Brain microvascular endothelial cell (primary cell): ENCODE measurements around the gene SHROOM3.
A peak's percentile ranks its signal among the peaks of the same experiment; 100 is the strongest.

Experiments
- DNase-seq: peaks from one replicate; pipeline ENCODE4 v3.0.0-alpha.2; 2020
- H3K27ac ChIP-seq: fragments of 250-450 bp; sonication (Bioruptor Pico); 2 replicates; pipeline ENCODE4 v1.5.1; 2020; ENCODE audit warnings: mild to moderate bottlenecking, moderate library complexity
- H3K27me3 ChIP-seq: fragments of 250-450 bp; sonication (Bioruptor Pico); replicated peaks from 2 replicates; pipeline ENCODE4 v1.5.1; 2020; ENCODE audit warnings: mild to moderate bottlenecking
- H3K36me3 ChIP-seq: fragments of 250-450 bp; sonication (Bioruptor Pico); replicated peaks from 2 replicates; pipeline ENCODE4 v1.5.1; 2020; ENCODE audit warnings: mild to moderate bottlenecking
- H3K4me3 ChIP-seq: 2 replicates; pipeline ENCODE4 v1.5.1; 2011; ENCODE audit warnings: low read depth, mild to moderate bottlenecking, control low read depth, low read length, moderate library complexity
- CTCF ChIP-seq: IDR thresholded peaks from 2 replicates; pipeline ENCODE4 v1.5.1; 2011; ENCODE audit warnings: low read depth, mild to moderate bottlenecking, moderate library complexity, low read length, control low read depth, inconsistent platforms; ENCODE audit errors: missing control alignments
- in situ Hi-C: cut with HindIII; loops from 2 replicates; pipeline ENCODE4 v1.10.0; 2017; ENCODE audit warnings: low sequenced_read_pairs, low pct_ligation_motif_present

The SHROOM3 gene

DNA sequence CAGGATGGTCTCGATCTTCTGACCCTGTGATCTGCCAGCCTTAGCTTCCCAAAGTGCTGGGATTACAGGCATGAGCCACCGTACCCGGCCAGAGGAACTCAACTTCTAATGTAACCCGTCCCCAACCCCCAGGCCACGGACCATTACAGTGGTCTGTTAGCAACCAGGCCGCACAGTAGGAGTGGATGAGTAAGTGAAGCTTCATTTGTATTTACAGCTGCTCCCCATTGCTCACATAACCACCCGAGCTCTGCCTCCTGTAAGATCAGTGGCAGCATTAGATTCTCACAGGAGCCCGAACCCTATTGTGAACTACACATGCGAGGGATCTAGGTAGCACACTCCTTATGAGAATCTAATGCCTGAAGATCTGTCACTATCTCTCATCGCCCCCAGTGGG lies 119.6 kb downstream of the SHROOM3 start:
- no peak overlapping the region for H3K4me3 ChIP-seq
- in situ Hi-C loops = no loop called here
- no peaks in the 10 kb centered on the region for H3K36me3 ChIP-seq
- TF ChIP-seq CTCF = no peak
- H3K27ac ChIP-seq = no peak overlapping the region
- DNase-seq = no peak
- no peaks in the 10 kb centered on the region for H3K27me3 ChIP-seq

- no peak for TF ChIP-seq CTCF
- Histone ChIP-seq H3K27me3 (no peaks in the 10 kb centered on the region), H3K36me3 (no peaks in the 10 kb centered on the region), H3K4me3 (no peak overlapping the region), H3K27ac (no peak overlapping the region)
- no peak for DNase-seq
- in situ Hi-C loops = no loop called here
Observed at GRCh38 chr4:76556452-76556851, 121.4 kb downstream of the SHROOM3 start.

DNA sequence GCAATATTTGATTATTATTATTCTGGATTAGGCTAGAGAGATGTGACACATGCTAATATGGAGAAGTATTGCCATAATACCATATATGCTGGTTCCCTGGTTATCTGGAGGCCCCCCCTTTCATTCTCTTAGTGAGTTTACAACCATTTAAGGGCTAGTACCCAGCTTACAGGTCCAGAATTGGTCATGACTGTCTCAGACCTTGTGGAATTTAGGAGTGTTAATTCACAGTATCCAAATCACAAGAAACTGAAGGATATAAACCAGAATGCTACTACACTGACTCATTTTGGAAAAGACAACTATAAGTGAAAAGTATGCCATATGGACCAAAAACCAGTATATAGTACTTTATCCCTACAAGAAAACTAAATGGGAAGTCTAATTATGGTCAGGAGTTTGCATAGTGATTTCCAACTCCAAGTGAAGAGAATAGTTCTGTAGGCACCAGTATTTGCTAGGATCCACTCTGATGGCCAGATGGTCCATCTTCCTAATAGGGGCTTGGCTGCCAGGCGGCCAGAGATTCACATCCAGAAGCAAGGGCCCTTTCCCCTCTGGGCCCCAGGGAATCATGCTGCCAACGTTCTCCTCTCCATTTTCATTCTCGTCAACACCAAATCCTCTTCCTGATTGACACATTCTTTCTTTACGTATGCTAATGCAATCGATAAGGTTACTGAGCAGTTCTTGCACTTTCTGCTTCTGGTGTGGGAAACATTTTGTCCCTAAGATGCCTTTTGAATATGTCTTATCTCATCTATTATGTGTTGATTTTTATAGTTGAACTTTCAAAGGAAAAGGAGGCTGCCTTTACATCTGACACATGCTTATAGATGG lies 123.6 kb downstream of the SHROOM3 start:
- H3K4me3 ChIP-seq = no peak overlapping the region
- in situ Hi-C loops = no loop called here
- DNase-seq = no peak
- no peak overlapping the region for H3K27ac ChIP-seq
- no peaks in the 10 kb centered on the region for H3K27me3 ChIP-seq
- TF ChIP-seq CTCF = no peak
- H3K36me3 ChIP-seq = no peaks in the 10 kb centered on the region

- no peak for TF ChIP-seq CTCF
- in situ Hi-C loops = no loop called here
- Histone ChIP-seq H3K36me3 (no peaks in the 10 kb centered on the region), H3K4me3 (no peak overlapping the region), H3K27me3 (no peaks in the 10 kb centered on the region), H3K27ac (no peak overlapping the region)
- DNase-seq = no peak
Observed at GRCh38 chr4:76559236-76560071, 124.4 kb downstream of the SHROOM3 start.

DNA sequence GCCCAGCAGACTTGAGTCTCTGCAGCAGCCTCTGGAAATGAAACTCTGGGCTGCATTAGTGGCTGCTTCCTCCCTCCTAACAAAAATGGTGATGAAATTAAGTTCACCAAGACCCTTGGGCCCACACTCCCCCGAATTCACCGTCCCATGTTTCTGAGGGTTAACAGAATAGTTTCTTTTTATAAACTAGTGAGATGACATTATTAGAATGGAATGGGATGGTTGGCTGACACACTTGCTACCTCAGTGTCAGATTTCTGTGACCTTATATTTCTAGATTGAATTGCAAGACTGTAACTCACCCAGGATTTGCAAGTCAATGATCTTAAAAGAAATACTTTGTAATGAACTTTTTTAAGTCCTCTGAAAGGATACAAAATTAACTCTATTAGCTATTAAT lies 127.1 kb downstream of the SHROOM3 start:
- H3K27me3 ChIP-seq = no peaks in the 10 kb centered on the region
- peak overlapping the region; percentile 61 for H3K27ac ChIP-seq
- no peak for TF ChIP-seq CTCF
- no peak overlapping the region for H3K4me3 ChIP-seq
- H3K36me3 ChIP-seq = no peaks in the 10 kb centered on the region
- peak; percentile 68 for DNase-seq
- in situ Hi-C loops = no loop called here
